Measurements from ENCODE around the gene ZNF267.

Gene ZNF267

DNA sequence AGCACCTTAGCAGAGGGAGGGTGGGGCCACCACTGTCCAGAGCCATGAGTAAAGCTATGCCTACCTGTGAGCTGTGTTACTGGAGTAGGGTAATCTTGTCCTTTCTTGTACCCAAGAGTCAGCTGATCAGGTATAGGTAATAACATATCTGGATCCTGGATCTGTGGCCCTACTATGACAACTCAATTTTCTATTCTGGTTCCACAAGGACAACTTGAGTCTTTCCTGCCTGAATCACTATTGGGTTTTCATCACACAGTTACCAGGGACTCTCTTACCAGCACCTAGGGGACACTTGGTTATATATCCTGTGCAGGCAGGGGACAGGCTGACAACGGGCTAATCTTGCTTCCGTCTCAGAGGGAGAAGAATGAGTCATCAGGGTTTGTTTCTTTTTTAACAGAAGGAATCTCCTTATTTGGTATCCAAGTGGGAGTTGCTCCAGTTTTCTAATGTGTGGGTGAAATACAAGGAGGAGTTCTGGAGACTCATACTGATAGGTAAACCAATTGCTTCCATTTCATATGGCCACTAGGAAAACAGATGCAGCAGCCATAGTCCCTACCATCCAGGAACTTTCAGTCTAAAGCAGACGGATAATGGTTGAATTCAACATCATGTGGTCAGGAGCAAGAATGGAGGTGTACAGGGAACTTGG lies 6.8 kb downstream of the ZNF267 start (continued):
- TF ChIP-seq ZEB2 (tag by site-specific recombination; IDR thresholded peaks at IDR 0.05): 0 out of 2 replicates have a peak, but pooled peaks have one; percentile 37
- TF ChIP-seq ZNF335 (tag by site-specific recombination; conservative IDR thresholded peaks at IDR 0.05): 0 out of 2 replicates have a peak, but pooled peaks have one; percentile 15
- TF ChIP-seq, protein P1, sequence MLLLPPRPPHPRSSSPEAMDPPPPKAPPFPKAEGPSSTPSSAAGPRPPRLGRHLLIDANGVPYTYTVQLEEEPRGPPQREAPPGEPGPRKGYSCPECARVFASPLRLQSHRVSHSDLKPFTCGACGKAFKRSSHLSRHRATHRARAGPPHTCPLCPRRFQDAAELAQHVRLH (tag by site-specific recombination; IDR thresholded peaks at IDR 0.05): no peak
- peak; percentile 10; the same call in 1 of the 2 replicates for TF ChIP-seq WT1 (tag by site-specific recombination; IDR thresholded peaks at IDR 0.05)
- TF ChIP-seq ZNF629 (tag by site-specific recombination; IDR thresholded peaks at IDR 0.05): no peak; the same call in 1 of the 2 replicates
- TF ChIP-seq, protein P2, sequence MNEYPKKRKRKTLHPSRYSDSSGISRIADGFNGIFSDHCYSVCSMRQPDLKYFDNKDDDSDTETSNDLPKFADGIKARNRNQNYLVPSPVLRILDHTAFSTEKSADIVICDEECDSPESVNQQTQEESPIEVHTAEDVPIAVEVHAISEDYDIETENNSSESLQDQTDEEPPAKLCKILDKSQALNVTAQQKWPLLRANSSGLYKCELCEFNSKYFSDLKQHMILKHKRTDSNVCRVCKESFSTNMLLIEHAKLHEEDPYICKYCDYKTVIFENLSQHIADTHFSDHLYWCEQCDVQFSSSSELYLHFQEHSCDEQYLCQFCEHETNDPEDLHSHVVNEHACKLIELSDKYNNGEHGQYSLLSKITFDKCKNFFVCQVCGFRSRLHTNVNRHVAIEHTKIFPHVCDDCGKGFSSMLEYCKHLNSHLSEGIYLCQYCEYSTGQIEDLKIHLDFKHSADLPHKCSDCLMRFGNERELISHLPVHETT (tag by site-specific recombination; IDR thresholded peaks at IDR 0.05): no peak

DNA sequence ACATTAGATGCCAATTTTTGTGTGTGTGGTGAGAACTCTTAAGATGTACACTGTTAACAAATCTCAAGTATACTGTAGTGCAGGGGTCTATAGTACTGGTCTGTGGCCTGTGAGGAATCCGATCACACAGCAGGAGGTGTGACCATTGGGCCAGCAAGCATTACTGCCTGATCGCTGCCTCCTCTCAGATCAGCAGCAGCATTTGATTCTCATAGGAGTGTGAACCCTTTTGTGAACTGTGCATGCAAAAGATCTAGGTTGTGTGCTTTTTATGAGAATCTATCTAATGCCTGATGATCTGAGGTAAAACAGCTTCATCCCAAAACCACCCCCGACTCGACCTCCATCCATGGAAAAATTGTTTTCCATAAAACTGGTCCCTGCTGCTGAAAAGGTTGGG lies 12.6 kb downstream of the ZNF267 start:
- Histone ChIP-seq H3K4me3 (ENCODE audit: low read depth, low read length) (no peak overlapping the region), H3K4me1 (ENCODE audit: control insufficient read depth, insufficient read depth, low read length) (no peaks in the 10 kb centered on the region), H3K9me3 (ENCODE audit: control insufficient read depth, insufficient read depth, low read depth, low read length) (no peaks in the 10 kb centered on the region), H3K27ac (ENCODE audit: extremely low read depth, low read depth, low read length) (no peak overlapping the region), H3K36me3 (ENCODE audit: control insufficient read depth in 2 of 2, insufficient read depth in 1 of 2, low read length in 2 of 2) (peaks cover 47 to 75% of the 10 kb centered on the region in 2 experiments)
- TF ChIP-seq ZNF274 (IDR thresholded peaks at IDR 0.05; ENCODE audit: low read length) (no peak), ZNF274 (tag by site-specific recombination; IDR thresholded peaks at IDR 0.05; ENCODE audit: borderline replicate concordance) (no peak), ZNF23 (tag by site-specific recombination; IDR thresholded peaks at IDR 0.05; ENCODE audit: borderline replicate concordance) (no peak), KLF9 (tag by site-specific recombination; IDR thresholded peaks at IDR 0.05; ENCODE audit: low read depth) (no peak), ZNF223 (tag by site-specific recombination; IDR thresholded peaks at IDR 0.05) (no peak), SP7 (tag by site-specific recombination; IDR thresholded peaks at IDR 0.05) (no peak), ZNF121 (tag by site-specific recombination; IDR thresholded peaks at IDR 0.05) (no peak)
- TF ChIP-seq, protein P3, sequence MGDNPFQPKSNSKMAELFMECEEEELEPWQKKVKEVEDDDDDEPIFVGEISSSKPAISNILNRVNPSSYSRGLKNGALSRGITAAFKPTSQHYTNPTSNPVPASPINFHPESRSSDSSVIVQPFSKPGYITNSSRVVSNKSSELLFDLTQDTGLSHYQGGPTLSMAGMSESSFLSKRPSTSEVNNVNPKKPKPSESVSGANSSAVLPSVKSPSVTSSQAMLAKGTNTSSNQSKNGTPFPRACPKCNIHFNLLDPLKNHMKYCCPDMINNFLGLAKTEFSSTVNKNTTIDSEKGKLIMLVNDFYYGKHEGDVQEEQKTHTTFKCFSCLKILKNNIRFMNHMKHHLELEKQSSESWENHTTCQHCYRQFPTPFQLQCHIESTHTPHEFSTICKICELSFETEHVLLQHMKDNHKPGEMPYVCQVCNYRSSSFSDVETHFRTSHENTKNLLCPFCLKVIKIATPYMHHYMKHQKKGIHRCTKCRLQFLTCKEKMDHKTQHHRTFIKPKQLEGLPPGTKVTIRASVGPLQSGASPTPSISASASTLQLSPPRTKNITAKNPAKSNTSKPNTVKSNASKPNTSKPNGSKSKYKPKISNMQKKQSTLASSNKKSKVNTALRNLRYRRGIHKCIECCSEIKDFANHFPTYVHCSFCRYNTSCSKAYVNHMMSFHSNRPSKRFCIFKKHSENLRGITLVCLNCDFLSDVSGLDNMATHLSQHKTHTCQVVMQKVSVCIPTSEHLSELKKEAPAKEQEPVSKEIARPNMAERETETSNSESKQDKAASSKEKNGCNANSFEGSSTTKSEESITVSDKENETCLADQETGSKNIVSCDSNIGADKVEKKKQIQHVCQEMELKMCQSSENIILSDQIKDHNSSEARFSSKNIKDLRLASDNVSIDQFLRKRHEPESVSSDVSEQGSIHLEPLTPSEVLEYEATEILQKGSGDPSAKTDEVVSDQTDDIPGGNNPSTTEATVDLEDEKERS (tag by site-specific recombination; IDR thresholded peaks at IDR 0.05): no peak
- POLR2A ChIA-PET: no interaction called here
- CTCF ChIA-PET: no interaction called here

DNA sequence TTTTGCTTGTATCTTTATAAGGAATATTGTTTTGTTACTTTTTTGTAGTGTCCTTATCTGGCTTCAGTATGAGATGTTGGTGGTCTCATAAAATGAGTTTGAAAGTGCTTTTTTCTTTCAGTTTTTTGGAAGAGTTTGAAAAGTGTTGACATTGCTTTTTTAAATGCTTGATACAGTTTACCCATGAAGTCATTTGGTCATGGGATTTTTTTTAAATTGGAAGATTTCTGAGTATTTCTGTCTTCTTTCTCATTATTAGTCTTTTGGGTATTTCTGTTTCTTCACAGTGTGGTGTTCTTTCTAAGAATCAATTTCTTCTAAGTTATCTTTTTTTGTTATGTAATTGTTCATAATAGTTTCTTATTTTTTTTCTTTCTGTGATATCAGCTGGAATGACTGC lies 15.1 kb downstream of the ZNF267 start:
- TF ChIP-seq, protein P4, sequence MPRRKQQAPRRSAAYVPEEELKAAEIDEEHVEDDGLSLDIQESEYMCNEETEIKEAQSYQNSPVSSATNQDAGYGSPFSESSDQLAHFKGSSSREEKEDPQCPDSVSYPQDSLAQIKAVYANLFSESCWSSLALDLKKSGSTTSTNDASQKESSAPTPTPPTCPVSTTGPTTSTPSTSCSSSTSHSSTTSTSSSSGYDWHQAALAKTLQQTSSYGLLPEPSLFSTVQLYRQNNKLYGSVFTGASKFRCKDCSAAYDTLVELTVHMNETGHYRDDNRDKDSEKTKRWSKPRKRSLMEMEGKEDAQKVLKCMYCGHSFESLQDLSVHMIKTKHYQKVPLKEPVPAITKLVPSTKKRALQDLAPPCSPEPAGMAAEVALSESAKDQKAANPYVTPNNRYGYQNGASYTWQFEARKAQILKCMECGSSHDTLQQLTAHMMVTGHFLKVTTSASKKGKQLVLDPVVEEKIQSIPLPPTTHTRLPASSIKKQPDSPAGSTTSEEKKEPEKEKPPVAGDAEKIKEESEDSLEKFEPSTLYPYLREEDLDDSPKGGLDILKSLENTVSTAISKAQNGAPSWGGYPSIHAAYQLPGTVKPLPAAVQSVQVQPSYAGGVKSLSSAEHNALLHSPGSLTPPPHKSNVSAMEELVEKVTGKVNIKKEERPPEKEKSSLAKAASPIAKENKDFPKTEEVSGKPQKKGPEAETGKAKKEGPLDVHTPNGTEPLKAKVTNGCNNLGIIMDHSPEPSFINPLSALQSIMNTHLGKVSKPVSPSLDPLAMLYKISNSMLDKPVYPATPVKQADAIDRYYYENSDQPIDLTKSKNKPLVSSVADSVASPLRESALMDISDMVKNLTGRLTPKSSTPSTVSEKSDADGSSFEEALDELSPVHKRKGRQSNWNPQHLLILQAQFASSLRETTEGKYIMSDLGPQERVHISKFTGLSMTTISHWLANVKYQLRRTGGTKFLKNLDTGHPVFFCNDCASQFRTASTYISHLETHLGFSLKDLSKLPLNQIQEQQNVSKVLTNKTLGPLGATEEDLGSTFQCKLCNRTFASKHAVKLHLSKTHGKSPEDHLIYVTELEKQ (tag by site-specific recombination; IDR thresholded peaks at IDR 0.05; ENCODE audit: borderline replicate concordance): no peak
- TF ChIP-seq ZXDB (tag by site-specific recombination; IDR thresholded peaks at IDR 0.05): no peak
- TF ChIP-seq ZNF664 (tag by site-specific recombination; IDR thresholded peaks at IDR 0.05): no peak
- no peak for TF ChIP-seq KLF10 (tag by site-specific recombination; IDR thresholded peaks at IDR 0.05)
- TF ChIP-seq ZNF558 (tag by site-specific recombination; IDR thresholded peaks at IDR 0.05): no peak
- TF ChIP-seq, protein P5, sequence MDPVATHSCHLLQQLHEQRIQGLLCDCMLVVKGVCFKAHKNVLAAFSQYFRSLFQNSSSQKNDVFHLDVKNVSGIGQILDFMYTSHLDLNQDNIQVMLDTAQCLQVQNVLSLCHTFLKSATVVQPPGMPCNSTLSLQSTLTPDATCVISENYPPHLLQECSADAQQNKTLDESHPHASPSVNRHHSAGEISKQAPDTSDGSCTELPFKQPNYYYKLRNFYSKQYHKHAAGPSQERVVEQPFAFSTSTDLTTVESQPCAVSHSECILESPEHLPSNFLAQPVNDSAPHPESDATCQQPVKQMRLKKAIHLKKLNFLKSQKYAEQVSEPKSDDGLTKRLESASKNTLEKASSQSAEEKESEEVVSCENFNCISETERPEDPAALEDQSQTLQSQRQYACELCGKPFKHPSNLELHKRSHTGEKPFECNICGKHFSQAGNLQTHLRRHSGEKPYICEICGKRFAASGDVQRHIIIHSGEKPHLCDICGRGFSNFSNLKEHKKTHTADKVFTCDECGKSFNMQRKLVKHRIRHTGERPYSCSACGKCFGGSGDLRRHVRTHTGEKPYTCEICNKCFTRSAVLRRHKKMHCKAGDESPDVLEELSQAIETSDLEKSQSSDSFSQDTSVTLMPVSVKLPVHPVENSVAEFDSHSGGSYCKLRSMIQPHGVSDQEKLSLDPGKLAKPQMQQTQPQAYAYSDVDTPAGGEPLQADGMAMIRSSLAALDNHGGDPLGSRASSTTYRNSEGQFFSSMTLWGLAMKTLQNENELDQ (tag by site-specific recombination; IDR thresholded peaks at IDR 0.05; ENCODE audit: low read depth): no peak
- no peak for TF ChIP-seq ZBTB17 (tag by site-specific recombination; IDR thresholded peaks at IDR 0.05)
- Histone ChIP-seq H3K27ac (ENCODE audit: extremely low read depth, low read depth, low read length) (no peak overlapping the region), H3K36me3 (ENCODE audit: control insufficient read depth in 2 of 2, insufficient read depth in 1 of 2, low read length in 2 of 2) (peaks cover 52 to 85% of the 10 kb centered on the region in 2 experiments), H3K4me3 (ENCODE audit: low read depth, low read length) (no peak overlapping the region), H3K9me3 (ENCODE audit: control insufficient read depth, insufficient read depth, low read depth, low read length) (no peaks in the 10 kb centered on the region), H3K4me1 (ENCODE audit: control insufficient read depth, insufficient read depth, low read length) (no peaks in the 10 kb centered on the region)
- POLR2A ChIA-PET: no interaction called here
- CTCF ChIA-PET: no interaction called here
